A549 (cell line): Measurements from ENCODE around the gene CFAP119. TPM values are rescaled to one million over a fixed set of nuclear protein-coding genes. Genes with fewer than 3 reads are reported as not detected.

Experiments used
- ATAC-seq, 2 experiments: fragments of 200-7000 bp in 1 of 2; fragments of >200 bp in 1 of 2; cut with Nextera tagmentation in 1 of 2; cut with Tn5 transposase in 1 of 2; 3 replicates each; pipeline versions ENCODE4 v1.8.0 to v1.9.1; 2018 to 2020; ENCODE audit warnings: mild to moderate bottlenecking in 1 of 2, moderate library complexity in 1 of 2
- CTCF ChIA-PET: fragments of 300-600 bp; sonication (Branson Sonifier 250); formaldehyde crosslinking; extraction: SDS; loops from one replicate; lab custom pipeline; 2021; ENCODE audit warnings: antibody characterized with exemption, inconsistent platforms; lab: Yijun Ruan, JAX
- POLR2A ChIA-PET: fragments of 350-600 bp; formaldehyde crosslinking; extraction: SDS; loops from one replicate; lab custom pipeline; 2021; ENCODE audit warnings: antibody characterized with exemption, inconsistent platforms; lab: Yijun Ruan, JAX
- DNase-seq, 2 experiments: peaks; one replicate each; pipeline versions ENCODE4 v3.0.0 to v3.0.0-alpha.2; 2011 to 2016; ENCODE audit warnings: low read depth in 1 of 2, low spot score in 1 of 2
- FAIRE-seq: peaks from 2 replicates; lab custom pipeline; 2011; peaks lifted over from hg19 to GRCh38; lab: Jason Lieb, UNC
- H3K27ac ChIP-seq, 2 experiments: fragments of >200 bp; sonication (Bioruptor Twin); formaldehyde crosslinking; 3 replicates each; pipeline ENCODE4 v1.5.1; 2016 to 2017
- H3K4me1 ChIP-seq: fragments of >200 bp; sonication (Bioruptor Twin); formaldehyde crosslinking; 3 replicates; pipeline ENCODE4 v1.6.1; 2016
- H3K4me2 ChIP-seq: fragments of >200 bp; sonication (Bioruptor Twin); formaldehyde crosslinking; 3 replicates; pipeline ENCODE4 v1.6.1; 2016
- H3K4me3 ChIP-seq: fragments of >200 bp; sonication (Bioruptor Twin); formaldehyde crosslinking; 3 replicates; pipeline ENCODE4 v1.5.1; 2016
- H3K9me3 ChIP-seq: fragments of >200 bp; sonication (Bioruptor Twin); formaldehyde crosslinking; 3 replicates; pipeline ENCODE4 v1.6.1; 2016
- ATOH8 ChIP-seq: fragments of 250-450 bp; sonication (Bioruptor Pico); IDR thresholded peaks from 2 replicates; pipeline ENCODE4 v1.5.0; 2020; ENCODE audit warnings: low read depth, mild to moderate bottlenecking, moderate library complexity
- CEBPB ChIP-seq, 2 experiments: fragments of >200 bp in 1 of 2; sonication (Bioruptor Twin) in 1 of 2; formaldehyde crosslinking in 1 of 2; IDR thresholded peaks; 2 replicates each; pipeline ENCODE4 v1.6.1; 2012 to 2016
- CHD2 ChIP-seq: fragments of 150-350 bp; IDR thresholded peaks from 2 replicates; pipeline ENCODE4 v1.6.1; 2014; ENCODE audit warnings: low read length; ENCODE audit not compliant: partially characterized antibody
- CHD4 ChIP-seq: fragments of 200-600 bp; sonication (generic); IDR thresholded peaks from 2 replicates; pipeline ENCODE4 v1.6.1; 2016; ENCODE audit warnings: antibody characterized with exemption, mild to moderate bottlenecking, borderline replicate concordance
- CTCF ChIP-seq: fragments of >200 bp; sonication (Bioruptor Twin); formaldehyde crosslinking; IDR thresholded peaks from 3 replicates; pipeline ENCODE4 v1.5.1; 2016
- EHF ChIP-seq: fragments of 250-450 bp; sonication (Bioruptor Pico); IDR thresholded peaks from 2 replicates; pipeline ENCODE4 v1.5.0; 2020; ENCODE audit warnings: mild to moderate bottlenecking
- ELK1 ChIP-seq: fragments of 150-350 bp; IDR thresholded peaks from 2 replicates; pipeline ENCODE4 v1.6.1; 2014; ENCODE audit warnings: low read depth, mild to moderate bottlenecking, low read length
- EP300 ChIP-seq, 2 experiments: fragments of >200 bp; sonication (Bioruptor Twin); formaldehyde crosslinking; IDR thresholded peaks; 2 replicates in 1 of 2; 3 replicates in 1 of 2; pipeline ENCODE4 v1.6.1; 2016 to 2017
- GATA3 ChIP-seq: IDR thresholded peaks from 2 replicates; pipeline ENCODE4 v1.6.1; 2012; ENCODE audit warnings: borderline replicate concordance
- HES2 ChIP-seq: fragments of >200 bp; sonication (Bioruptor Twin); formaldehyde crosslinking; IDR thresholded peaks from 2 replicates; pipeline ENCODE4 v1.6.1; 2016
- HOXB13 ChIP-seq: fragments of 250-450 bp; sonication (Bioruptor Pico); IDR thresholded peaks from 2 replicates; pipeline ENCODE4 v1.5.0; 2020; ENCODE audit warnings: low read depth, mild to moderate bottlenecking, moderate library complexity
- HOXB5 ChIP-seq: fragments of 250-450 bp; sonication (Bioruptor Pico); IDR thresholded peaks from 2 replicates; pipeline ENCODE4 v1.5.0; 2020; ENCODE audit warnings: mild to moderate bottlenecking, moderate library complexity
- JUNB ChIP-seq: fragments of >200 bp; sonication (Bioruptor Twin); formaldehyde crosslinking; IDR thresholded peaks from 2 replicates; pipeline ENCODE4 v1.6.1; 2016
- KDM5A ChIP-seq: fragments of 200-600 bp; sonication (generic); IDR thresholded peaks from 2 replicates; pipeline ENCODE4 v1.6.1; 2016; ENCODE audit warnings: antibody characterized with exemption, mild to moderate bottlenecking
- MAX ChIP-seq: IDR thresholded peaks from 2 replicates; pipeline ENCODE4 v1.6.1; 2012
- NR3C1 ChIP-seq: fragments of >200 bp; sonication (Bioruptor Twin); formaldehyde crosslinking; IDR thresholded peaks from 3 replicates; pipeline ENCODE4 v1.6.1; 2017
- POLR2A ChIP-seq: IDR thresholded peaks from 2 replicates; pipeline ENCODE4 v1.6.1; 2012; ENCODE audit warnings: mild to moderate bottlenecking, low read length
- RCOR1 ChIP-seq: fragments of 150-350 bp; IDR thresholded peaks from 2 replicates; pipeline ENCODE4 v1.6.1; 2014; ENCODE audit warnings: antibody characterized with exemption, low read length, low read depth
- REST ChIP-seq: fragments of 200-600 bp; sonication (generic); IDR thresholded peaks from 2 replicates; pipeline ENCODE4 v1.6.1; 2016; ENCODE audit warnings: antibody characterized with exemption, mild to moderate bottlenecking, moderate library complexity
- RNF2 ChIP-seq: fragments of 200-600 bp; sonication (generic); IDR thresholded peaks from 2 replicates; pipeline ENCODE4 v1.6.1; 2016; ENCODE audit warnings: low read depth, mild to moderate bottlenecking, antibody characterized with exemption, moderate library complexity, borderline replicate concordance
- SMC3 ChIP-seq: fragments of >200 bp; sonication (Bioruptor Twin); formaldehyde crosslinking; IDR thresholded peaks from 3 replicates; pipeline ENCODE4 v1.6.1; 2018; ENCODE audit warnings: inconsistent platforms
- TFCP2L1 ChIP-seq: fragments of 250-450 bp; sonication (Bioruptor Pico); IDR thresholded peaks from 2 replicates; pipeline ENCODE4 v1.5.0; 2021; ENCODE audit warnings: mild to moderate bottlenecking
- TP53 ChIP-seq: fragments of 250-450 bp; sonication (Bioruptor Pico); IDR thresholded peaks from 2 replicates; pipeline ENCODE4 v1.5.0; 2021; ENCODE audit warnings: mild to moderate bottlenecking, moderate library complexity
- USF2 ChIP-seq: fragments of 450-650 bp; IDR thresholded peaks from 2 replicates; pipeline ENCODE4 v1.6.1; 2014; ENCODE audit warnings: antibody characterized with exemption
- ZC3H11A ChIP-seq: fragments of 450-650 bp; IDR thresholded peaks from 2 replicates; pipeline ENCODE4 v1.6.1; 2014; ENCODE audit warnings: antibody characterized with exemption, mild to moderate bottlenecking
- WGBS: methylation state at CpG from one replicate; pipeline ENCODE4 v1.1.6; 2017; ENCODE audit errors: missing lambda C conversion rate; 5-methylcytosine and 5-hydroxymethylcytosine counted together
- polyA plus RNA-seq, 4 experiments: library from polyadenylated mRNA; depleted of rRNA in 3 of 4; stranded (reverse); fragments of >200 nt; fragmentation: RNase III in 1 of 4; extraction: RNeasy Plus Mini Kit Qiagen cat#74134 plus additional on column Dnase treatment in 1 of 4; gene quantifications; 2 replicates in 3 of 4; 3 replicates in 1 of 4; pipeline ENCODE4 v1.2.3, GENCODE V29; 2011 to 2017

Gene CFAP119
- polyA plus RNA-seq, 2 of the 4 experiments (the other 2 are of a cell fraction) = 4.5 to 9.5 TPM

GRCh38 chr16:30750876-30751465 is 10.9 kb downstream of the CFAP119 start:
- H3K4me3 ChIP-seq = no peak overlapping the region
- TF ChIP-seq RNF2 (no peak), SMC3 (no peak), KDM5A (no peak), CHD2 (no peak), RCOR1 (no peak), EHF (CRISPR knock-in tag) (no peak), EP300 (IDR thresholded peaks at IDR 0.05) (no peak), HOXB5 (no peak), CEBPB (IDR thresholded peaks at IDR 0.05) (no peak), NR3C1 (no peak), ELK1 (no peak), HES2 (no peak), ZC3H11A (no peak), TFCP2L1 (CRISPR knock-in tag) (no peak), GATA3 (no peak), MAX (no peak), TP53 (CRISPR knock-in tag) (no peak), HOXB13 (no peak), POLR2A (no peak)
- TF ChIP-seq, all 56 proteins: peak for 0
- H3K4me2 ChIP-seq = no peak overlapping the region
- H3K4me1 ChIP-seq = peaks cover 8% of the 10 kb centered on the region
- no peak for ATAC-seq
- ChIA-PET POLR2A (no interaction called here), CTCF (interaction anchor here (0.6 to 1.4 kb wide), 5 partner anchors 10 to 38 kb away, joined by 3 to 4 read pairs (median 4); partner anchors contain the start of gene CFAP119)
- no peaks in the 10 kb centered on the region for H3K9me3 ChIP-seq
- DNase-seq = no peak
- no peak overlapping the region for H3K27ac ChIP-seq
- FAIRE-seq = no peak
- WGBS = 91% methylated on average over 20 of the region's 20 CpGs

GRCh38 chr16:30750201-30750600 is 11.7 kb downstream of the CFAP119 start:
- POLR2A ChIA-PET = no interaction called here
- no peak for DNase-seq
- Histone ChIP-seq H3K9me3 (no peaks in the 10 kb centered on the region), H3K4me2 (no peak overlapping the region), H3K4me3 (no peak overlapping the region), H3K27ac (no peak overlapping the region), H3K4me1 (peaks cover 8% of the 10 kb centered on the region)
- CTCF ChIA-PET = interaction anchor here (0.7 to 1.3 kb wide), 3 partner anchors 14 to 32 kb away, joined by 3 to 4 read pairs (median 4); no protein-coding TSS in a partner anchor
- no peak for TF ChIP-seq REST
- TF ChIP-seq JUNB = no peak
- no peak for TF ChIP-seq USF2
- no peak for TF ChIP-seq EHF (CRISPR knock-in tag)
- no peak for TF ChIP-seq CTCF
- TF ChIP-seq CHD4 = no peak
- TF ChIP-seq SMC3 = no peak
- no peak for TF ChIP-seq RNF2
- no peak for TF ChIP-seq GATA3
- no peak for TF ChIP-seq ATOH8
- no peak for ATAC-seq
- FAIRE-seq = no peak
- WGBS = 92% methylated on average over 4 of the region's 4 CpGs
